DOHH2 (cell line): ENCODE data around the gene FZD4.

ENCODE experiments used
- H3F3A ChIP-seq: fragments of 200-600 bp; sonication (generic), shearing (Covaris generic); 2 replicates; pipeline ENCODE4 v1.6.0; 2016; ENCODE audit warnings: antibody characterized with exemption, mild to moderate bottlenecking; ENCODE audit not compliant: control insufficient read depth, insufficient read depth
- H3K27ac ChIP-seq: fragments of 200-600 bp; sonication (generic); 2 replicates; pipeline ENCODE4 v1.5.1; 2014; ENCODE audit warnings: low read depth, mild to moderate bottlenecking, low read length, moderate library complexity
- H3K27me3 ChIP-seq: fragments of 200-600 bp; sonication (generic); 2 replicates; pipeline ENCODE4 v1.6.1; 2014; ENCODE audit warnings: mild to moderate bottlenecking, low read length, mixed read lengths; ENCODE audit not compliant: control insufficient read depth
- H3K36me3 ChIP-seq: fragments of 200-600 bp; sonication (generic); 2 replicates; pipeline ENCODE4 v1.6.1; 2014; ENCODE audit warnings: mild to moderate bottlenecking, low read length, moderate library complexity, mixed read lengths; ENCODE audit not compliant: control insufficient read depth
- H3K4me1 ChIP-seq: fragments of 200-600 bp; sonication (generic); 2 replicates; pipeline ENCODE4 v1.6.1; 2014; ENCODE audit warnings: mild to moderate bottlenecking, low read length, mixed read lengths; ENCODE audit not compliant: control insufficient read depth
- H3K4me2 ChIP-seq: fragments of 200-600 bp; sonication (generic); 2 replicates; pipeline ENCODE4 v1.6.0; 2014; ENCODE audit warnings: mild to moderate bottlenecking, low read length, moderate library complexity
- H3K4me3 ChIP-seq: fragments of 200-600 bp; sonication (generic); 2 replicates; pipeline ENCODE4 v1.5.1; 2014; ENCODE audit warnings: mild to moderate bottlenecking, low read length, mixed read lengths
- H3K79me2 ChIP-seq: fragments of 200-600 bp; sonication (generic); 2 replicates; pipeline ENCODE4 v1.6.1; 2014; ENCODE audit warnings: mild to moderate bottlenecking, low read length, mixed read lengths; ENCODE audit not compliant: control insufficient read depth
- H3K9me2 ChIP-seq: fragments of 200-600 bp; sonication (generic); replicated peaks from 2 replicates; pipeline ENCODE4 v1.6.1; 2014; ENCODE audit warnings: mild to moderate bottlenecking, low read length, mixed read lengths; ENCODE audit not compliant: control insufficient read depth
- H3K9me3 ChIP-seq: fragments of 200-600 bp; sonication (generic); 2 replicates; pipeline ENCODE4 v1.6.1; 2014; ENCODE audit warnings: antibody characterized with exemption, low read length, mixed read lengths; ENCODE audit not compliant: control insufficient read depth, insufficient read depth
- H4K20me1 ChIP-seq: fragments of 200-600 bp; sonication (generic); 2 replicates; pipeline ENCODE4 v1.6.0; 2014; ENCODE audit warnings: low read depth, mild to moderate bottlenecking, antibody characterized with exemption, low read length, moderate library complexity; ENCODE audit not compliant: control insufficient read depth, insufficient read depth
- CTCF ChIP-seq: fragments of 200-600 bp; sonication (generic); IDR thresholded peaks from one replicate; pipeline ENCODE4 v1.5.1; 2014; ENCODE audit warnings: antibody characterized with exemption, mild to moderate bottlenecking, low read depth, low read length; ENCODE audit not compliant: poor library complexity, severe bottlenecking
- EZH2phosphoT487 ChIP-seq: fragments of 200-600 bp; sonication (generic); IDR thresholded peaks from 2 replicates; pipeline ENCODE4 v1.6.1; 2017; ENCODE audit warnings: borderline replicate concordance, mild to moderate bottlenecking, antibody characterized with exemption, low read length, moderate library complexity, mixed read lengths

Gene FZD4

GRCh38 chr11:86988351-86988881 is 33.2 kb upstream of the FZD4 start:
- Histone ChIP-seq H3K27me3 (peaks cover 17% of the 10 kb centered on the region), H3K9me3 (no peaks in the 10 kb centered on the region), H4K20me1 (no peaks in the 10 kb centered on the region), H3K27ac (no peak overlapping the region), H3K9me2 (no peaks in the 10 kb centered on the region), H3K4me1 (no peaks in the 10 kb centered on the region), H3F3A (no peaks in the 10 kb centered on the region), H3K4me2 (no peak overlapping the region), H3K79me2 (no peaks in the 10 kb centered on the region), H3K36me3 (no peaks in the 10 kb centered on the region), H3K4me3 (no peak overlapping the region)
- TF ChIP-seq EZH2phosphoT487 (no peak), CTCF (no peak)

DNA sequence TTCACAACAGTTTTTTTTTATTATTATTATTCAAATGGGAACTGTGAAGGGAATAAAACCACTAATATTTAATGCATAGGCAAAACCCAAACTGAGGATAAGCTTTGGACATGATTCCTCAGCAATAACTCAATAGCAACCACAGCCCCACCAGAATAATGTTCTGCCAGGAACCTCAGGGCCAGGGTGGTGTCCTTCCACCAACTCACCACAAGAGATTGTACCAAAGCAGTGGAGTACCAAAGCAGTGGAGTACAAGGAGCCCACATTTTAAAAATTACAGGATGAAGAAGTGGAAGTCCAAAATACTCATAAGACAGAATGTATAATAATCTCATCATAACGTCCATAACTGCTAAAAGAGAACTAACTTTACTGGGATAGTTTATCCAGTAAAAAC is 32.5 kb upstream of the FZD4 start:
- Histone ChIP-seq H3K36me3 (no peaks in the 10 kb centered on the region), H3K4me2 (no peak overlapping the region), H3K27ac (no peak overlapping the region), H3K9me3 (no peaks in the 10 kb centered on the region), H3K4me1 (no peaks in the 10 kb centered on the region), H3K4me3 (no peak overlapping the region), H3K79me2 (no peaks in the 10 kb centered on the region), H3F3A (no peaks in the 10 kb centered on the region), H3K9me2 (no peaks in the 10 kb centered on the region), H4K20me1 (no peaks in the 10 kb centered on the region), H3K27me3 (peaks cover 17% of the 10 kb centered on the region)
- TF ChIP-seq EZH2phosphoT487: no peak
- TF ChIP-seq CTCF: no peak

DNA sequence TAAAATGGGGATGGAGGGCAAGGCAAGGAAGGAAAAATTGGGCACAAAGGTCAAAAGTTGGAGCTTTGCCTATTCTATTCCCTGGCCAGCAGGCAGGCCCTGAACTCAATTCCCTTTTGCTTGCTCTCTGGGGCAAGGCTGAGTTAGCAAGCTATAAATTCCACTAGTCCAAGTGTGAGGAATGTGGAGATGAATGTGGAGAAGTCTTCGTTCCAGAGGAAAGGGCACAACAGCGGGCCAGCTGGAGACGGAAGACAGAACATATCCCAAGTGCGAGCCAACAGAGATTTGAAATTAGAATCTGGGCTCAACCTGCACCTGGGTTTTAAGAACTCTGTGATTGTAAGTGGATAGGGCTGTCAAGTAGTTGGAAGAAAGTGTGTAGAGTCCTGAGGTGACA is 29.5 kb upstream of the FZD4 start:
- Histone ChIP-seq H3K27ac (no peak overlapping the region), H3K4me1 (no peaks in the 10 kb centered on the region), H4K20me1 (no peaks in the 10 kb centered on the region), H3K27me3 (peaks cover 12% of the 10 kb centered on the region), H3K9me2 (no peaks in the 10 kb centered on the region), H3K9me3 (no peaks in the 10 kb centered on the region), H3K36me3 (no peaks in the 10 kb centered on the region), H3K4me2 (no peak overlapping the region), H3K4me3 (no peak overlapping the region), H3K79me2 (no peaks in the 10 kb centered on the region), H3F3A (no peaks in the 10 kb centered on the region)
- no peak for TF ChIP-seq CTCF
- no peak for TF ChIP-seq EZH2phosphoT487

DNA sequence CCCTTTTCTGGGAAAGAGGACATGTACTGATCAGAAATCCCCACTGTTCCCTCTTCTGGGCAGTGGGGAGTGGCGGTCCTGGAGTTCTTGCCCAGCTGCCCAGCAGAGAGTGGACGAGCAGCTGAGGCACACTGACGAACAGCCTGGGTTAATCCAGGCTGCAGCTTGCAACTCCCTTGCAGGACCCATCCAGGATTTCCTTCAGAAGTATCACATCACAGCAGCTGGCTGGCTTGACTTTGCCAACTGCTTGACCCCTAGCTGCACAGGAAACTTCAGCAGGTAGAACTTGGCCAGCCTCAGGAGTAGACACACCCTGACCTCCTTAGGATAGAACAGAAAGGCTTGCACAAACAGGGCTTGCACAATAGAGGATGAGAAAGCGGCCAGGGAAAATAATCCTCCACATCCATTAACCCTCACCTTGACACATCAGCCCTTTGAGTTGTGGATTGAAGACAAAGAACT is 27.9 kb upstream of the FZD4 start:
- Histone ChIP-seq H3F3A (no peaks in the 10 kb centered on the region), H3K27ac (no peak overlapping the region), H3K9me2 (no peaks in the 10 kb centered on the region), H3K9me3 (no peaks in the 10 kb centered on the region), H3K4me1 (no peaks in the 10 kb centered on the region), H3K4me2 (no peak overlapping the region), H3K36me3 (no peaks in the 10 kb centered on the region), H3K79me2 (no peaks in the 10 kb centered on the region), H4K20me1 (no peaks in the 10 kb centered on the region), H3K27me3 (peaks cover 7% of the 10 kb centered on the region), H3K4me3 (no peak overlapping the region)
- TF ChIP-seq CTCF (no peak), EZH2phosphoT487 (no peak)
